Islet of Langerhans (tissue), 1 donor: ENCODE results near the gene HPX.
A peak's percentile ranks its signal among the peaks of the same experiment; 100 is the strongest.
"Not testable (repeated sequence)": the region's sequence is repeated elsewhere in the genome, so short reads cannot be mapped to it uniquely, and the experiment has no call there.

Experiments used
- FAIRE-seq: peaks from one replicate; lab custom pipeline; 2011; peaks lifted over from hg19 to GRCh38; lab: Jason Lieb, UNC

Gene HPX

DNA sequence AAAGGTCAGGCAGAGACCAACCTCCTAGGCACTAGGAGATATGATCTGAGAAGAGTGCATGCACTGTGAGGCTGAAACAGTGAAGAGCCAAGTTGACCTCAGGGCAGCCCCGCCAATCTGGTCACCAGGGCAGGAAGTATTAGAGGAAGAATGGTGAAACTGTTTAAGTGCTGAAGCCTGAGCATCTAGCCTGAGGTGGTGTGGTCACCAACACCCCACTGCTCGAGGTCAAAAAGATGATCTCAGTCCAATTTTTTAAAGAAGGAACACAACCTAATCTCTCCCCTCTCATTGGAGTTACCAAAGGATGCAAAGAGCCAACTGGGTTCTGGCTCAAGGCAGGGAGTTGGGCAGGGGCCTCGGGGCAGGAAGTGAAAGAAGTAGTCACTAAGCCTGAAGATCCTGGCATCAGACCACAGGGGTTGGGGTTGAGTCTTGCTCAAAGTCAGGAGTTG lies 25.9 kb downstream of the HPX start:
- no peak for FAIRE-seq

DNA sequence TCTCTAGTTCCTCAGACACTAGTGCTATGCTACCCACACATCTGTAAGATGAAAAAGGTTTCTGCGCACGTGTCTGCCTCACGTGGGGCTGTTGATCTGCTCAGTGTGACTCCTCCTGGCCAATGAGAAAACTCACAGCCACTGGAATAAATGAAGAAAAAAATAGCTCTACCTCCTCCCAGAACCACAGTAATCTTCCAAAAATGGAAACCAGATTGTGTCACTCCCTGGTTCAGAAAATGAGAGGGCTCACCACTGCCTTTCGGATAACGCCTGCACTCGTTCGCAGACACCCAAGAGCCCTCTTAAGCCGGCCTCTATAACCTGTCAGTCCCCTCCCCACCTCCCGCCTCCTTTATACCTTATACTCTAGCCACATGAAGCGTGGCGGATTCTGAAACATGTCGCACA lies 27.0 kb downstream of the HPX start:
- FAIRE-seq = no peak

DNA sequence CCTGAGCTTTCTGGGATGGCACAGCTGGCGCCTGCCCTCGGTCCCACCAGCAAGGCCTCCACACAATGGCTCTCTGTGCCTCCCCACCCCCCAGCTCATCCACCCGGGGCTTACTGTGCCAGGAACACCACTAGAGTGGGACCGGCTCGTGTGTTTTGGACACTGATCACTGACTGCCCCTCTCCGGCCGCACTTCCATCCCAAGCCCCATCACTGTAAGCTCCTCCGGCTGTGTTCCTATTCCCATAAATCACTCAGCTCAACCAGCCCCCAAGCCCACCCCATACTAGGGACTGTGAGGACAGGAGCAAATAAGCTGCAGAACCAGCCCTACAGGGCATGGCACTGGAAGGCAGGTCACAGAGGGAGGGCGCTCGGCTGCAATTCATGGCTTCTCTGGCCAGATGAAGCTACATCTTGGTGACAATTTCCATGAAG lies 29.2 kb downstream of the HPX start:
- FAIRE-seq = no peak

DNA sequence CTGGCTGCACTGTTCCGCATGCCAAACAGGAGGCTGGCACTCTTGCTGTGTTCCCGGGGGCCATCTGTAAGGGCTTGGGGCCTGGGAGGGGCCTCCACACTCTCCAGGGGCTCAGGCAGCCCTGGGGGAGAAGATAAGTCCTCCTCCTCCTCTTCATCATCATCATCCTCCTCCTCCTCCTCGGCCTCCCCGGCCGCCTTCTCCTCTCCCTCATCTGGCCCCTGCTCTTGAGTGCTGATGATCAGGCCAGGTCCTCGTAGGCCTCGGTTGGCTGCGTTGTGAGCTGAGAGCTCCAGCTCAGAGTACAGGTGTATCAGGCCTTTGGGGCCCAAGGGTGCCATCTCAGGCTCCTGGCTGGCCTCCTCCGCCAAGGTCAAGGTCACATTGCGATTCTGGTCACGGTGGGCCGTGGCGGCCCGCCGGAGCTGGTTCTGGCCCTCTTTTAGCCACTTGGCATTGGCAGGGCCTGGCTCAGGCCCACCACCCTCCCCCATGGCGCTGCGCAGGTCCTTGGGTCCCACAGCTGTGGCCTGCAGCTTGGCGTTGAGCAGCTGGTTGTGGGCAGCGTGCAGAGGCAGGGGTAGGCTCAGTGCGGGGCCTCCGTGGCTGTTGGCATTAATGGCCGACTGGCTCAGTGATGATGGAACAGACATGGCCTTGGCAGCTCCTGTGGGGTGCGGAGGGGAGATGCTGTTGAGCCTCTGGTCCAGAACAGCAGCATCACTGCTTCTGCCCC lies 29.9 kb downstream of the HPX start:
- no peak for FAIRE-seq

DNA sequence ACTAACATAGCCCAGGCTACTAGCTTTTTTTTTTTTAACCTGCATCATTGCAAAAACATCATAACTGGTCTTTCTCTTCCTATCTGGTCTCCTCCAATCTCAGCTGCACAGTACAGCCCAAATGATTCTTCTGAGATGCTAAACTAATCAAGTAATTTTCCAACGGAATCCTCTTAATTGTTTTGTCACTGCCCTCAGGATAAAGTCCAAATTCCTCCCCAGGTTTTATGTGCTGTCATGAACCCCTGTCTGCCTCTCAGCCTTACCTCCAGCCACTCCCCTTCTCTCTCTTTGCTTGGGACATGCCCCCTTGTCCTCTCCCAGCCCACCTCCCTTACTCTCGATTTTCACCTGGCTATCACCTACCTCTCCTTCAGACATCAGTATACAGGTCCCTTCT lies 34.4 kb downstream of the HPX start:
- no peak for FAIRE-seq

DNA sequence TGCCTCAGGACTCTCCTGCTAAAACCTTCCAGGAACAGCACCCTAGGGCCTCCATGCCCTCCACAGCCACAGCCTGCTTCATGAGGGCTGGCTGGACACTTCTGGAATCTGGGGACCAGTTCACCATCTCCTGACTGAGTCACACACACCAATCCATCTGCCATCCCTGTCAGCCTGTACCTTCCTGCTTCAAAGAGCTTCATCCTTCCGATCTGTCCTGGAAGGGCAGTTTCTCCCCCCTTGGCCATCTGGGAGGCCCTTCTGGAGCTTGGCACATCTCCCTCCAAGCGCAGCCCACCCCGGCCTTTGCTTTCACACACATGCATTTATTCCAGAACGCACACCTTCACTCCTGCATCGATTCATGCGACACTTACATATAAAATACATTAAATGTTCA lies 34.9 kb downstream of the HPX start:
- FAIRE-seq = no peak

DNA sequence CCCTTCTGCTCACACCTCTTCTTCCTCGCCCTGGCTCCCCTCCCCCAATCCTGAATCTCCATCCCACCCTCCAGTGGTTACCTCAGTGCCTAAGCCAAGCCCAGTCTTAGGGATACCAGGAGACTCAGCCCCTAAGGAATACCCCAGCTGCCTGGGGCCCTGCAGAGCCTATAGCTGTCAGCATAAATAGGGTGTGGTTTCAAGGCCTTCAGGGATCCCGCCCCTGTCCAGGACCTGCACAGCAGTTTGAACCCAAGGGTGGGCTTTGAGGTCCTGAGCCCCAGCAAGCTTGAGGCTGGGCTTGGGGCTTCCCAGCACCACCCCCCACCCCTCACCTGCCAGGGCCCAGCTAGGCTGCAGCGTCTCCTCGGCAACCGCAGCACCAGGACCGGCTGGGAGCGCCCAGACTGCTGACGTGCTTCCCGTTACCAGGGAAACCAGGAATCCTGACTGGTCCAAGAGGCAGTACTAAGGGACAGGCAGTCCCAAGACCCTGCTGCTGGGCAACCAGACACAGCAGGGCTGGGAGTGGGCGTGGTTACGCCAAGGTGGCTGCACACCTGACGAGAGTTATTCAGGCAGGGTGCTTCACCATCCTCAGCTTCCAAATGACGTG lies 35.6 kb downstream of the HPX start:
- peak; percentile 95 for FAIRE-seq

DNA sequence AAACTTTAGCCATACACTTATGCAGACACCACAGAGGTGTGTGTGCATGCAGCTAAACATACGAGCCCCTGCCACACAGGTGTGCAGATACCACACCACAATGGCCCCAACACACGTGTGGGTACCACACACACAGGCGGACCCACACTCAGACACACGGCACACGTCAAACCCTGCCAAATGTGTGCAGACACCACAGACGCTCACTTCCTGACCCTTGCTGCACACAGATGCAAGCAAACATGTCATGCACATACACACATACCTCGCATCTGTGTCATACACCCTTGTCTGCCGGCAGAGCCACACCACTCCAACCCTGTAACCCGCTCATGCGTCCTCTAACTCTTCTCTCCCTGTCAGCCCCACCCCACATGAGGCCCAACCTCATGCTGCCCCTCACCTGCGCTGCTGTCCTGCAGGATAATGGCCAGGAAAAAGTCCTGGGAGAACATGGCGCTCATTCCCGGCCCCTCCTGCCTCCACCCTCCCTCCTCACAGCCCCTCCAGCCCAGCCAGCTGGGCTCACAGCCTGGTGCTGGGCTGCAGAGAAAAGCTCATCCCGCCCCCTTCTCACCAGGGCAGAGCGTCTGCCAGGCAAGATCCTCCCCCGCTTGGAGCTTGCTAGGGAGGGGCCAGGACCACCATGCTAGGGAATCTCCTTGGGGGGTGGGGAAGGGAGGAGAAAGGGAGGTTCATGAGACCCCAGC lies 36.3 kb downstream of the HPX start:
- no peak for FAIRE-seq

DNA sequence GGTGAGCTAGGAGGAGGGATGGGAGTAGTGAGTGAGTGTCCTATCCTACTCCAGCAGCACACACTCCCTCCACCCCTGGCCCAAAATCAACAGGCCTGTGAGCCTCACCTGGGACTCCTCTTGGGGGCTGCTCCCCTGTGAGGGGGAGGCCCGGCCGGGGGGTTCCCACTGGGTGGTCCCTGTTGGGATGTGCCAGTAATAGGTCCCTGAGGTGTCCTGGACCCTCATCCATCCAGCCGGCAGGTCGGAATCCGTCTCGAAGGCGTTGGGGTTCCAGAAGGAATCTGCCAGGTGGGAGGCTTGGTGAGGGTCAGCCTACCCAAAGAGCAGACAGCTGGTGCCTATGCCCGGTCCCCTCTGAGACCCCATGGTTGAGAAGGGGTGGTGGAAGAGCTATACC lies 37.2 kb downstream of the HPX start:
- FAIRE-seq = no peak

DNA sequence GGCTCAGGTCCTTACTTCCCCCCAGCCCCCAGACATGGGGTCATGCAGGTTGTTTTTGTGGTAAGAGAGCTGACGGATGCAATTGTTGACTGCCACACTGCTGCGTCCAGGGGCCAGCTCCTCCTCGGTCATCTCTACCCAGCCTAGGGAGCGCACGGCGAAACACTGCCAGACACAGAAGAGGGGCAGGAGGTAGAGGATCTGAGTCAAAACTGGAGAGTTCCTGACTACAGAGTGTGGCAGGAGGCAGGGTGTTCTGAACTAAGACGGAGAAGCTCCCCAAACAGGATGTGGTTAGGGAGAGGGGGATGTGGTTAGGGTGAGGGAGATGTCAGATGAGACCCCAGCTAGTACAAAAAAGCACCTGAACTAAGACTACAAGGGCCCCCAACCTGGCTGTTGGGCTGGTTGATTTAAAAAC lies 38.2 kb downstream of the HPX start:
- FAIRE-seq = no peak

DNA sequence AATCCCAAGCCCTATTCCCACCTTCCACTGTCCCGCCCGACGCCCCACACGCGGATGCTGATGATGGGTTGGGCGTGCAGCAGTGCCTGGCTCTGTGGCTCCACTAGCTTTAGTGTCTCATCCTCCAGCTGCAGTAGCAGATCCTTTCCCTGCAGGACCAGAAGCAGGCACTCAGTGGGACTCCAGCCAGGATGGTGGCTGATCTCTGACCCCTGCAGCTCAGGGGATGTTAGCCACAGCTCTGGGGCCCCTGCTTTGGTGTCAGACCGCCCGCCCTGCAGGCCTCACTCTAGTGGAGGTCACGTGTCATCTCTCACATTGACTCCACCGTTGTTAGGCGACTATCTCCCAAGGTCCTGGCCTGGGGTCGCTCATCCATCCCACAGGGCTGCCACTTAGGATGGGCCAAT lies 38.7 kb downstream of the HPX start:
- FAIRE-seq = no peak

DNA sequence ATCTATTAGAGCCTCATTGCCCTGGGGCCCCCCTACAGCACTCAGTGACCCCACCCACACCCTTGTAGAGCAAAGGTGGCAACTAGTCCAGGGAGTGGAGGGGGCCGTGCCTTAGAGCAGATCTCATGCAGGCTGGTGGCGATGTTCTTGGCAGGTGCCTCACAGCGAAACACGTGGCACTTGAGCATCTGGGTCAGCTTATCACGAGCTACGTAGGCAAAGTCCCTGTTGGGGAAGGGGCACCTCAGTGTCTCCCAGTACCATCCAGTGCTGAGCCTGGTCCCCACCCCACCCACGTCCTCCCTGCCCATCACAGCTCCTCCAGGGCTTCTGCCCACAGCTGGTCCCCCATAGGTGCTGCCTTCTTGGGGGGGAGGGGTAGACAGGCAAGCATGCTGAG lies 39.3 kb downstream of the HPX start:
- FAIRE-seq = no peak

DNA sequence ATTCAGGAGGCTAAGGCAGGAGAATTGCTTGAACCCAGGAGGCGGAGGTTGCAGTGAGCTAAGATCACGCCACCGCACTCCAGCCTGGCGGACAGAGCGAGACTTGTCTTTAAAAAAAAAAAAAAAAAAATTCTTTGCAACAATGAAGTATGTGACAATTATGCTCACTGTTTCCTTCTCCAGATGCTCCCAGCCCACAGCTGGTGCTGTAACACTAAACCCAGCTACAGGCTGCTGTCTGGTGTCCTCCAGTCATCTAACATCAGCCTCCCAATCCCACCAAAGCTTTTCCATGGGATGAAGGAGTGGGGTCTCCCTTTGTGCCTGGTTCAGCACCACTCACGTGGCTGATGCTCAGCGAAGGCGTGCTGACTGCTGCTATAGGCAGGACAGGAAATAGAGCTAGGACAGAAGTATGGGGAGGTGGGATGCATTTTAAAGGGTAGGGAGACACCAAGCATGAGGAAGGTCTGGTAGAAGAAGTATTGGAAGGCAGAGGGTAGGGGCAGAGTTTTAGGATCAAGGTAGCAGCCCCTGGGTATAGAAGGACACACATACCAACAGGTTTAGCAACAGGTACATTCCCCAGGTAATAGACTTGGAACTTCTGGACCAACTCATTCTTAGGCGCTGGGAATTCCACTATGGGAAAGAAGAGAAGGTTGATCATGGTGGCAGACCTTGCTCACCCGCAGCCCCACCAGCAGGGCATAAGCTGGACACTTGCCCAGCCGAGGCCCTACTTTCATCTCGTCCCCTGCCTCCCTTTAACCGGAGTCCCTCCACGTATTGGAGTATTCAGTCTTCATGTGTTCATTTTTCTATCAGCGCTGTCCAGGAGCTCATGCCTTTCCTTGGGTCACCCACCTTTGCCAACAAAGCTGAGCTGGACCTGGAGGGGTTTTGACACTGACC lies 40.1 kb downstream of the HPX start:
- FAIRE-seq = no peak

DNA sequence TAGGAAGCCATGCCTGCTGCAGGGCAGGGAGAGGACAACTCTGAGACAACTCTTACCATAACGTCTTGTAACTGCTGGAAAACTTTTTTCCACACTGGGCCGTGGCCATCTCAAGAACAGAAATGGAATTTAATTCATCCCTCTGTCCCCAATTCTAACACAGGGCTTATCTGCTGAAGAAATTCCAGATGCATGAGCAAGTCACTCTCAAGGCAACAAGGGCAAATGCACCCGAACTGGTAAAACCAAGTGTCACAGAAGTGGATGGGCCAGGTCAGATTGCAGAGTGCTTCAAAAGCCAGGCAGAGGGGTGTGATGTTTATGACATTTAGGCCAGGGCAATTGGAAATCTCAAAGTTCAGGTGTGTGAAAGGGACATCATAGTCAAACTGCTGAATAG lies 43.2 kb downstream of the HPX start:
- FAIRE-seq = no peak

DNA sequence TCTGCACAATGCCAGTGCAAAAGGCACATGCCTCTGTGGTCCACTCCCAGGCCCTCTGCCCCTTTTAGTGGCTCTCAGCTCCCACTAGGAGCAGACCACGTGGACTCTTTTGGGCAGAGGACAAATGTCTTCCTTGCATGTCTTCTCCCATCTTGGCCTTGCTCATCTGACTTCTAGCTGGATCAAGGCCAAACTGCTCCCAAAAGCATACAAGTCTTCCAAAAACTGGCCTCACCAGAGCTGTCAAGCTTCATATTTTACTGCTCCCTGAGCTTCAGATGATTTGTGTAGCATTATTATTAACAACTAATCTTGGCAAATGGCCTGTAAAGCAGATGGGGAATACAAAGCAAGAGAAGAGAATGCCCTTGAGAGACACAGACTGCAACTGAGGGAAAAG lies 43.6 kb downstream of the HPX start:
- FAIRE-seq = no peak

DNA sequence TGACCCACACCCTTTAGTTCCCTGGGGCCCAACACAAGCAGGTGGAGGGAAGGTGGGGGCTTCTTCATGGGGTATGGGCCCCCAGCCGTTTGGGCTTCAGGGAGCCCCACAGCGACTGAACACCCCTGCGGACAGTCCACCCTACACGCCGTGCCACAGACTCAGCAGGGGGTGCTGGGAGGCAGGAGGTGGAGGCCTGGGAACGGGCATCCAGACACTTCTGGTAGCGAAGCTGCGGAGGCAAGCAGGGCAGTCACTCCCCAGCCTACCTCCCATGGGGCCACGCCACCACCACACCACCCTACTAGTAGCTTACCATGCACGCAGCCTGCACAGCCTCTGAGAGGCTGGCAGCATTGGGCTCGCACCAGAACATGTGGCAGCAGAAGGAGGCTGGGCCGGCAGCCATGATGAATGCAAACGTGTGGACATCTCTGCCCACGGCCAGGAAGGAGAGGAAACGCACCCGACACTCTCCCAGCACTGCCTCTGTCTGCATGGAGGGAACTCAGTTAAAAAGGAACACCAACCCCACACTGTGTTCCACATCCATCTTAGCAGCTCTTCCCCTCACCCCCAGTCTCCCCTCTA lies 45.2 kb downstream of the HPX start:
- no peak for FAIRE-seq

DNA sequence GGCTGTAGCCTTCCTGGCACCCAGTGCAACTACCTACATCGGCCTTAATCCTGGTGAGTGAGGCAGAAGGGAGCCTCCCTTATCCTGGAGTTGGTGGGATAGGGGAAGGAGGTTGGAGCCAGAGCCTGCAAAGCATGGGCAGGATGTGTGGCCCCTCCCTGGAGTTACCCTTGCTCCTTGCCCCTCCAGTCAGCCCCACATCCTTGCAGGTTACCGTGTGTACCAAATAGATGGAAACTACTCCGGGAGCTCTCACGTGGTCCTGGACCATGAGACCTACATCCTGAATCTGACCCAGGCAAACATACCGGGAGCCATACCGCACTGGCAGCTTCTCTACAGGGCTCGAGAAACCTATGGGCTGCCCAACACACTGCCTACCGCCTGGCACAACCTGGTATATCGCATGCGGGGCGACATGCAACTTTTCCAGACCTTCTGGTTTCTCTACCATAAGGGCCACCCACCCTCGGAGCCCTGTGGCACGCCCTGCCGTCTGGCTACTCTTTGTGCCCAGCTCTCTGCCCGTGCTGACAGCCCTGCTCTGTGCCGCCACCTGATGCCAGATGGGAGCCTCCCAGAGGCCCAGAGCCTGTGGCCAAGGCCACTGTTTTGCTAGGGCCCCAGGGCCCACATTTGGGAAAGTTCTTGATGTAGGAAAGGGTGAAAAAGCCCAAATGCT lies 46.7 kb downstream of the HPX start:
- FAIRE-seq = no peak

DNA sequence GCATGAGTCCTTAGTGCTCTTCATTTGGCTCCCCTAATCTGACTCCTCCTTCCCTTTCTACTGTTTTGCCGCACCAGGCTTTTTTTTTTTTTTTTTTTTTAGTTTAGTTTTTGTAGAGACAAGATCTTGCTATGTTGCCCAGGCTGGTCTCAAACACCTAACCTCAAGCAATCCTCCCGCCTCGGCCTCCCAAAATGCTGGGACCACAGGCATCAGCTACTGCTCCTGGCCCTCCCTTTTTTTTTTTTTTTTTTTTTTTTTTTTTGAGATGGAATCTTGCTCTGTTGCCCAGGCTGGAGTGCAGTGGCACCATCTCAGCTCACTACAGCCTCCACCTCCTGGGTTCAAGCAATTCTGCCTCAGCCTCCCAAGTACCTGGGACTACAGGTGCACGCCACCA lies 48.5 kb downstream of the HPX start:
- FAIRE-seq = not testable (repeated sequence)

DNA sequence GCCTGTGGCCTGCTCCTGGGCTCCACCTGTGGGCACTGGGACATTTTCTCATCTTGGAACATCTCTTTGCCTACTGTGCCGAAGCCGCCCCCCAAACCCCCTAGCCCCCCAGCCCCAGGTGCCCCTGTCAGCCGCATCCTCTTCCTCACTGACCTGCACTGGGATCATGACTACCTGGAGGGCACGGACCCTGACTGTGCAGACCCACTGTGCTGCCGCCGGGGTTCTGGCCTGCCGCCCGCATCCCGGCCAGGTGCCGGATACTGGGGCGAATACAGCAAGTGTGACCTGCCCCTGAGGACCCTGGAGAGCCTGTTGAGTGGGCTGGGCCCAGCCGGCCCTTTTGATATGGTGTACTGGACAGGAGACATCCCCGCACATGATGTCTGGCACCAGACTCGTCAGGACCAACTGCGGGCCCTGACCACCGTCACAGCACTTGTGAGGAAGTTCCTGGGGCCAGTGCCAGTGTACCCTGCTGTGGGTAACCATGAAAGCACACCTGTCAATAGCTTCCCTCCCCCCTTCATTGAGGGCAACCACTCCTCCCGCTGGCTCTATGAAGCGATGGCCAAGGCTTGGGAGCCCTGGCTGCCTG lies 49.2 kb downstream of the HPX start:
- FAIRE-seq = no peak

DNA sequence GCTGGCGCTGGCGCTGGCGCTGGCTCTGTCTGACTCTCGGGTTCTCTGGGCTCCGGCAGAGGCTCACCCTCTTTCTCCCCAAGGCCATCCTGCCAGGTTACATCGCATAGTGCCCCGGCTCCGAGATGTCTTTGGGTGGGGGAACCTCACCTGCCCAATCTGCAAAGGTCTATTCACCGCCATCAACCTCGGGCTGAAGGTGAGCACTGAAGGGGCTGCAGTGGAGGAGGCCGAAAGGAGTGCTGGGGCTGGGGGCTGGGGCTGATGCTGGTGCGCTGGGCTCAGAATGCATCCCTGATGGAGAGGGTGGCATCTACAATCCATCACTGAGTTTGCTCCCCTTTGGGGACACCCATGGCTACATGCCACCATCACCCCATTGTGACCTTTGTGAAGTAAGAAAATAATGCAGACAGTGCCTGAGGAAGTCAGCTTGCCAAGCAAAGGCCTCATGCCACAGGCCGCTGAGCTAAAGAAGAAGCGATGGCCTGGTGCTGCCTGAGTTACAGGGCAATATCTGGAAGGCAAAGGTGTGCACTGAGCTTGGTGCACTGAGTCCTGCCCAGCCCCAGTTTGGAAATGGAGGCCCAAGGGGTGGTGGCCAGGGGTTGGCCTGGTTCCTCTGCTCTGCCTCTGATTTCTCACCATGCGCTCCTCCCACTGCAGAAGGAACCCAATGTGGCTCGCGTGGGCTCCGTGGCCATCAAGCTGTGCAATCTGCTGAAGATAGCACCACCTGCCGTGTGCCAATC lies 49.9 kb downstream of the HPX start:
- no peak for FAIRE-seq
